Suppressor macrophage (primary cell): ENCODE data around the gene USHBP1.
"Not testable (repeated sequence)": the region's sequence is repeated elsewhere in the genome, so short reads cannot be mapped to it uniquely, and the experiment has no call there.

Experiments used
- DNase-seq, 4 experiments: peaks; one replicate each; pipeline ENCODE4 v3.0.0-alpha.2; 2020 to 2022
- total RNA-seq, 17 experiments: gene quantifications; one replicate each; lab custom pipeline; 2026; ENCODE audit warnings: mixed read lengths in 6 of 17, inconsistent platforms in 3 of 17; lab: John Stamatoyannopoulos, UW

USHBP1 gene
- 0 to 3.5 (median 0) reads per million in 17 experiments for total RNA-seq

- no peak for DNase-seq
Observed at GRCh38 chr19:17264641-17264979, at the start of gene USHBP1. TSS of gene USHBP1 (minus strand) at chr19:17264745. CDS start at chr19:17264299, 446 bp downstream.

DNA sequence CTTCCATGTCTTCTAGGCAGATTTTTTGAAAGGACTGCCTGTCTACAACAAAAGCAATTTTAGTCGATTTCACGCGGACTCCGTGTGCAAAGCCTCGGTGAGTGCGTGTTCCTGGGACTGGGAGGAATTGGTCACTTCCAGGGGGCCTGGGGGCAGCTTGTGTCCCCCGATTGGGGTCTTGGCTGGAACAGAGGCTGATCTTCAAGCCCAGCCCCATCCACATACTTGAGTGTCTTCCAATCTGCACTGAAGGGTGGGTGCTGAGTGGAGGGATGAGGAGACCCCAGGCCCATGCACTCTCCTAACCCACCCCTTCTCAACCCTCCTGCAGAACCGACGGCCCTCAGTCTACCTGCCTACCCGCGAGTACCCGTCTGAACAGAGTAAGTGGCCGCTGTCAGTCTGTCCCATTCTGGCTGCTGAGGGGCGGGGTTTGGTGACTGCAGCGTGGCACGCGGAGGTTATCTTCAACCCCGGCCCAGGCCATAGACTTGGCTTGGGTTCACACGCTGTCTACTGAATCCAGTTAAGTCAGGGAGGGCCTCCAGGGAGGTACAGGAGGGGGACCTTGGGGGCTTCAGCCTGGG lies 49.6 kb upstream of the USHBP1 start:
- DNase-seq: no peak

- no peak for DNase-seq
Observed at GRCh38 chr19:17312189-17313113, 47.9 kb upstream of the USHBP1 start.

GRCh38 chr19:17311455-17312188 lies 47.1 kb upstream of the USHBP1 start:
- DNase-seq: no peak

DNA sequence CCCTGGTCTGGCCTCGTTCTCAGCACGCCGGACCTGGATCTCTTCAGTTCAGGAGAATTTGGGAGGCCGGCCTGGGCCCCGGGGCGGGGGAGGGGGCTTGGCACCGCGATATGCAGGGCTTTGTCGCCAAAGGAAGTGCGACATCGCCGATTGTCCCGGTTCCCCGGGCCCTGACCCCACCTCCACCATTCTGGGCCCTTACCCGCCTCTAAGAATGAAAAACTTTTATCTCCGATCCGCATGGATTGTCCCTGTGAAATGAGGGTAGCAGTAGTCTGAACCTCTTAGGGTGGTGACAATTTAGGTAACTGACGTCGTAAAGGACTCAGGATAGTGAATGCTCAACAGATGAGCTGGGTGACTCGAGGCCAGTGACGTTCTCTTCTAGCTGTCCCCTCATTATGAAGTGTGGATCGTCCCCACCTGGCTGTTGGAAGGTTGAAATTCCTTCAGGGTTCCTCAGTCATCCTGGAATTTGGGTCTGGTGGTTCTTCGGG lies 45.5 kb upstream of the USHBP1 start:
- DNase-seq: peak in 1 of 4 experiments; percentile 35

DNA sequence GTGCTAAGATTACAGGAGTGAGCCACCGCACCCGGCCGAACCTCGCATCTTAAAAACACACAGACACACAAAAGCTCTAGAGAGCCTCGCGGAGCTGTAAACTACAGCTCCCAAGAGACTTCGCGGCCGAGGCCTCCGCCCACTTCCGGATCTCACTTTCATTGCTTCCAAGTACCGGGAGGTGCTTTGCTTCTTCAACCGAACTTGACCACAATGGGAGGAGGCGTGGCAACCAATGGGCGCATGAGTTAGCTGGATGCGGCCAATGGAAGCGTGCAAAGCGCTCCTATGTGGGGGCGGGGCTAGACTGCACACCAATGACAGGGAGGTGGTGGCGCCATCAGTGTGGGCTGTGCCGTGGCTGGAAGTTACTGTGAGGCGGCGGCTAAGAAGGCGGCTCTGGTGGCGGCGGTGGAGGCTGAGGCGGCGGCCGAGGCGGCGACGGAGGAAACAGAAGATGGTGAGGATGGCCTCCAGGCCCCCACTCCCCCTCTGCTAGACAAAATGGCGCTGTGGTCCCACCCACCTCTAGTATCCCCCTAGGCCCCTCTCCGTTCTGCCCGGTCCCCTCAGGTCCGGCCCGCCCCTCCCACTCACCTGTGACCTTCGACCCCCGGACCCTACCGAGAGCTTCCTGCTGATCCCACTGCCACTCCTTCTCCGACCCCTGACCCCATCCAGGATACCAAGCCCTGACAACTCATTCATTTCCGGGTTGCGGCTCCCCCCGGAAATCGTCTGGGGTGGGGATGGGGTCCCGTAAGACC lies 44.8 kb upstream of the USHBP1 start, which contains the start of gene DDA1:
Gene DDA1 (plus strand): TSS at position 366 of the 767 bp plus-strand sequence. CDS start 92 bp downstream, at position 458.
- DNase-seq: peak; percentile 99 to 100 (median 100)

DNA sequence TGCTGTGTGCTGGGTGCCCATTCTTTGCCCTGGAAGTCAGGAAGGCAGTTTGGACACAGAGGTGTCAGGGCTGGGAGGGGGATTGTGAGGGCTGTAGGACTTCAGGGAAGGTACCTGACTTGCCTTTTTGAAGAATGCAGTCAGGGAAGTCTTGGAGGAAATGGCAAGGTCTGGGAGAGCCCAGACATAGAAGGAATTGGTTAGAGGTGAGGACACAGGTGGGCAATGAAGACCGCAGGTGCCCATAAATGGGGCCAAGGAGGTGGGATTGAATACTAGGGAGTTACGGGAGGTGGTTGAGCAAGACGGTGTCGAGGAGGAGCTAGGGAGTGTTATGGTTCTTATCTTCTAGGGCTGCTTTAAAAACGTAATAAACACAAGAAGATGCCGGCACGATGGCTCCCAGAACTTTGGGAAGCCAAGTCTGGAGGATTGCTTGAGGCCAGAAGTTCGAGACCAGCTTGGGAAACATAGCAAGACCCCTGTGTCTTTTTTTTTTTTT lies 43.4 kb upstream of the USHBP1 start:
- no peak for DNase-seq

DNA sequence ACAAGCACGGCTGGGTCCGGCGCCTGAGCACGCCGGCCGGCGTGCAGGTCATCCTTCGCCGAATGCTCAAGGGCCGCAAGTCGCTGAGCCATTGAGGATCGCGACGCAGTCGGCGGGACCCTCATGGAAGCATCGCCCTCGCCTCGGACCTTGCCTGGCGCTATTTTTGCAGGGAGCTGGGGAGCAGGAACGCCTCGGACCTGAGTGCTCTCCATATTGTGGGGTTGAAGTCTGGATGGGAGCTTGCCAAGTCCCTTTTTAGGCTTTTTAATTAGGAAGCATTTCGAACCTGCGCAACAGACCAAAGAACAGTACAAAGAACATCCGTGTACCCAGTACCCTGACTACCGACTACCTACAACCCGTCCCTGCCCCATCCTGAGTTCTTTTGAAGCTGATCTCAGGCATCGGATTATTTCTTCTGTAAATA lies 41.8 kb upstream of the USHBP1 start:
- no peak for DNase-seq

GRCh38 chr19:17305517-17306284 lies 41.2 kb upstream of the USHBP1 start, which contains the start of gene MRPL34:
TSS of gene MRPL34 (plus strand) at chr19:17305872. CDS start at chr19:17305893, 21 bp downstream.
- peak; percentile 99 for DNase-seq

- no peak for DNase-seq
Observed at GRCh38 chr19:17305216-17305516, 40.6 kb upstream of the USHBP1 start.

GRCh38 chr19:17304386-17305215 lies 40.1 kb upstream of the USHBP1 start:
- no peak for DNase-seq

GRCh38 chr19:17303940-17304267 lies 39.4 kb upstream of the USHBP1 start:
- DNase-seq: no peak

GRCh38 chr19:17303167-17303939 lies 38.8 kb upstream of the USHBP1 start, which contains the start of gene ABHD8:
TSS of gene ABHD8 (minus strand) at chr19:17303425. CDS start at chr19:17301616, 1,809 bp downstream.
- DNase-seq: peak; percentile 97 to 99 (median 98)

DNA sequence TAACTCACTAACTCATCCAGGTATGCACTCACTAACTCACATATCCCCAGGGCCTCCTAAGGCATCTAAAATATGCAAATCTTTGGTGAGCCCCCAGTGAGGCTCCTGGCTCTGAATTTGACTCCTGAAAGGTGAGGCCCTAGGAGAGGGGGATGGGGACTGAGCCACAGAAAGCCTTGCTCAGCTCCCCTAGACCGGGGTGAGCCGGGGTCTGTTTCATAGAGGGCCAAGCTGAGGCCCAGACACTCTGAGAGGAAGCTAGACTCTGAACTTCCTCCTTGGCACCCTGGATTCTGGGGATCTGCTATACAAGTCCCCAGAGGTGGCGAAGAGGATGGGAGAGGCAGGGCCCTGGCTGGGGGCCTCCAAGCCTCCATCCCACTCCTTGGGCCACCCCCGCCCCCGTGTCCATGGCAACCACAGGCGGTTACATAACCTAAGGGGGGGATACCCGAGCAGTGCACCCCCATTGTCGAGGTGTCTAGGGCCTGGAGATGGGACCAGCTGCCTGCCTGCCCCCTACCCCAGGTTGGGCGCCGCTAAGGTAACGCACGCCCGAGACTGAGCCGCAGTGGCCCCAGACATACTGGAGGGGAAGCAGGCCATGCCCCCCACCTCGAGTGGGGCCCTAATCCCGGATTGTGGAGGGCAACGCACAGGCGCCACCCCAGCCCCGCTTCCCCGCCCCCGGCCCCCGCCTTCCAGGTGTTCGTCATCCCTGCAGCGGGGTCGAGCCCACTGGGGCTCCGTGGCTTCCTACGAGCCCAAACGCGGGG lies 38.0 kb upstream of the USHBP1 start:
- DNase-seq: peak; percentile 60 to 79 (median 74)

DNA sequence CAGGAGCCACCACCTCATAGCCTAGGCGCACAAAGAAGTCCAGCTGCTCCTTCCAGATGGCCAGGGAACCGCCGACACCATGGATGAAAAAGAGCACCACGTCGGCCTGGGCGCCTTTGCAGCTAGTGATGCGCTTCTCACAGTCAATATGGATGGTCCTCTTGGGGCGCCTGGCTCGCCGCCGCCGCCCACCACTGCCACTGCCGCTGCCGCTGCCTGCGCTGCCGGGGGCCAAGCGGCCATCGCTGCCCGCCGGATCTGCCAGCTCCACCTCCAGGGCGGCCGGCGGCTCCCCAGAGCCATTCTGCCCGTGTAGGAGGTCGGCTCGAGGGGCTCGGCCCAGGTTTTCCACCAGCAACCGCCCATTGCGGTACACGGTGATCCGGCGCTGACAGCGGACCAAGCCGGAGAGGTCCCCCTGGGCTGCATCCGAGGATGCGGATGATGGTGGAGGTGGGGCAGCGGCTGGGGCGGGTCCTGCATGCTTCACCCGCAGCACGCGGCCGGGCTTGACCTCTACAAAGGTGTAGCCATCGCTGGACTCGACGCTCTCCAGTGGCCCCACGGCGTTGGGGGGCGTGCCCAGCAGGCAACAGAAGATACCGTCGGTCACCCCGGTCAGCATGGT lies 36.6 kb upstream of the USHBP1 start:
- DNase-seq: no peak

- peak in 1 of 4 experiments; percentile 28 for DNase-seq
Observed at GRCh38 chr19:17296976-17297375, 32.4 kb upstream of the USHBP1 start.

DNA sequence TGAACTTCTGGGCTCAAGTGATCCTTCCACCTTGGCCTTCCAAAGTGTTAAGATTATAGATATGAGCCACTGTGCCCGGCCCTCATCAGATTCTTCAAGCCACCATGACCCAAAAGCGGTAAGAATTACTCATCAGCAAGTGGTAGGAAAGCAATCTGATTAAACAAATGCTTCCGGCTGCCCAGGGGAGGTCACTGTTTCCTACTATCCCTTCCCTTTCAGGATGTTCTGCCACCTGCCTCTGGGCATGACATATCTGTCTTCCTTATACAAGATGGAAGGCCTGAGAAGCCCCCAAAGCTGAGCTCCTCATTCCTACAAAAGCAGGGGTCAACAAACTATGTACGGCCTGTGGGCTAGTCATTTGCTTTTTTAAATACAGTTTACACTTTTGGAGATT lies 31.7 kb upstream of the USHBP1 start:
- DNase-seq: peak in 2 of 4 experiments; percentile 13 to 17

DNA sequence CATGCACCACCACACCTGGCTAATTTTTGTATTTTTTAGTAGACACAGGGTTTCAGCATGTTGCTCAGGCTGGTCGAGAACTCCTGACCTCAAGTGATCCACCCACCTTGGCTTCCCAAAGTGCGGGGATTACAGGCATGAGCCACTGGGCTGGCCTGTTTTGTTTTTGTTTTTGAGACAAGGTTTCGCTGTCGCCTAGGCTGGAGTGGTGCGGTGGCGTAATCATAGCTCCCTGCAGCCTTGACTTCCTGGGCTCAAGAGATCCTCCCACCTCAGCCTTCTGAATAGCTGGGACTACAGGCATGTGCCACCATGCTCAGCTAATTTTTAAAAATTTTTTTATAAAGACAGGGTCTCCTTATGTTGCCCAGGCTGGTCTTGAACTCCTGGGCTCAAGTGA lies 31.0 kb upstream of the USHBP1 start:
- DNase-seq: not testable (repeated sequence)
